ENCODE results near the gene TFDP2.

TFDP2 gene

DNA sequence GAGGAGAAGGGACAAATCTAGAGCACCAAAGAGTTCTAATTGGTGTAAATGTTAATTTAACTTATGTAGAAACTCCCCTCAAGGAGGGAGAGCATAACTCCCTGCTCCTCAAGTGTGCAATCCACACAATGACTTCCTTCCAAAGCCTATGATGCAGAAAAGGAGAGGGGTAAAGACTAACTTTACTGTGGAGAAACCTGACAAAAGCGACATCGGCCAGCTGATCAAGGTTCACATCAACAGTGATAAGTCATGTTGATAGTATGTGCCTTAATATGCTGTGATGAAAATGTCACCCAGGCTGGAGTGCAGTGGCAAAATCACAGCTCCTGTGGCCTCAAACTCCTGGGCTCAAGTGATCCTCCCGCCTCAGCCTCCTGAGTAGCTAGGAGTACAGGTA lies 76.5 kb downstream of the TFDP2 start:
- DNase-seq (ENCODE audit: low spot score): no peak

DNA sequence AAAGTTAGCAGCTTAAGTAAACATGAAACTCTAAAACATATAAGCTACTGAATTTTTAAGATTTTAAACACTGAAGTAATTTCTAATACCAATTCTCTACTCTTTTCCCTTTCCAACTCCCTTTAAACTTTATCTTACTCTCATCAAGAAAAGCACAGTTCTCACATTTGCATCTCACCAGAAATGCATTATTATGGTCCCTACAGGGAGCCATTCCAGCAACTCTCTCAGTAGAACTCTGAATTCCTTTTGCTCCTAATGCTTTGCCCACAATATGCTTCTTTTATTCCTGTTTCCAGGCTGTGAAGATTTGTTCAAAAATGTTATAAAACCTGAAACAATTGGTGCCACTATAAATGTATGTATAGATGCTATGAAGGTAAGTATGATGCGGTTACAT lies 83.4 kb downstream of the TFDP2 start:
- DNase-seq (ENCODE audit: low spot score): no peak

DNA sequence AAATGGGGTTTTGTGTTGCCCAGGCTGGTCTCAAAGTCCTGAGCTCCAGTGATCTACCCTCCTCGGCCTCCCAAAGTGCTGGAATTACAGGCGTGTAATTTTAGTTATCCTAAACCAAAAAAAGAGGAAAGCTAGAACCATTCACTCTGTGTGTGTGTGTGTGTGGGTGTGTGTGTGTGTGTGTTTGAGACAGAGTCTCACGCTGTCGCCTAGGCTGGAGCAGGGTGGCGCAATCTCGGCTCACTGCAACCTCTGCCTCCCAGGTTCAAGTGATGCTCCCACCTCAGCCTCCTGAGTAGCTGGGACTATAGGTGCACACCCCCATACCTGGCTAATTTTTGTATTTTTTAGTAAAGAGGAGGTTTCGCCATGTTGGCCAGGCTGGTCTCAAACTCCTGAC lies 84.0 kb downstream of the TFDP2 start:
- DNase-seq (ENCODE audit: low spot score): no peak

DNA sequence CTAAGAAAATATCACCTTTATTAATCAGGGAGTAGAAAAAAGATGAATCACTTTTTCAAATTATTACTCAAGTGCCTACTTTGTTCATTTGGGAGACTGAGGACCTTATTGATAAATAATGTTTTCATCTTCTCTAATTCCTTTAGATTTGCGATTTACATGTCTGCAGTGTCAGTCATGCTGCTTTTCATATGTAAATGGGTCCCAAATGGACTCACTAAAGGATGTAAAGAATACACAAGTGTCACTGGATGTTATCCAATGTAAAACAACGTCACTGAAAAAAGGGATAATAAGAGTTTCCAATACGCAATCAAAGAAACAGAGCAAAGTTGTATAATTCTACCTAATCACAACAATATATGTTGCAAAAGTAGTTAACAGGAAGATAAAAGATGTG lies 84.9 kb downstream of the TFDP2 start:
- DNase-seq (ENCODE audit: low spot score): no peak

DNA sequence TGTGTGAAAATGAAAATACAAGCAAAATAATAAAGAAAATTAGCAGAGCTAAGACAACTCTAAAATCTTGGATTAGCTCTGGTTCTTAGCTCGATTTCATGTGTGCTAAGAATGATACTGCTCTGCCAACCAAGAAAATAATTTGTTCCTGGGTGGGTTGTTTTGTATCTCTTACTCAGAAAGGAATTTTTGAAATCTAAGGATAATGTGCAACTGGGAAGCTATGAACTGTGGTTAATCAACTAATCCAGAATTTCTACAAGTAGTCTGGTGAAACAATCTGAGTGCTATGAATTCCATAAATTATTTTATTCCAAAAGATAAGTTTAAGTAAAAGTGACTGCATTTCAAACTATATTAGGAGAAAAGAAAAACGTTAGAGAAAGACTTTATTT lies 92.0 kb downstream of the TFDP2 start:
- DNase-seq (ENCODE audit: low spot score): no peak

DNA sequence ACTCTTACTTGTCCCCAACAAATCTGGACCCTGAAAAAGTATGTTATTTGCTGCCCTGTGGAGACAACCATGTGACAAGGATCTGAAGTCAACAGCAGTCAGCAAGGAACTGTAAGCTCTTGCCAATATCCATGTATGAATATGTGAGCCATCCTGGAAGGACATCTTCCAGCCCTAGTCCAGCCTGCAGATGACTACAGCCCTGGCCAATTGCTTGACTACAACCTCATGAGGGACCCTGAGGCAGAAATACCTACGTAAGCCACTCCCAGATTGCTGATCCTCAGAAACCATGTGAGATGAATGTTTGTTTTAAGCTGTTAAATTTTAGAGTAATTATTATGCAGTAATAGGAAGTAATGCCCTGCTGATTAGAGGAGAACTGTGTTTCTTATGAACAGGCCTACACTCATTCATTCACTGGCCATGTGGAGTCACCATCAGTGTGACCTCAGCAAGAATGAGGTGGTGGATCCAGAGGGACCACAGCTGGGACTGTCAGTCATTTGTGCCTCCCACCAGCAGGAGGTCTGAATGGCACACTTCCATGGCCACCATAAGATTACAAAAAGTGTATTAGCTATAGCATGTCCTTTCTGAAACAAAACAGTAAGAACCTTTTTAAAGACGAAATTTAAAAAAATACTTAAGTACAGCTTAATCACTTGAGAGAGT lies 92.6 kb downstream of the TFDP2 start:
- no peak for DNase-seq (ENCODE audit: low spot score)

DNA sequence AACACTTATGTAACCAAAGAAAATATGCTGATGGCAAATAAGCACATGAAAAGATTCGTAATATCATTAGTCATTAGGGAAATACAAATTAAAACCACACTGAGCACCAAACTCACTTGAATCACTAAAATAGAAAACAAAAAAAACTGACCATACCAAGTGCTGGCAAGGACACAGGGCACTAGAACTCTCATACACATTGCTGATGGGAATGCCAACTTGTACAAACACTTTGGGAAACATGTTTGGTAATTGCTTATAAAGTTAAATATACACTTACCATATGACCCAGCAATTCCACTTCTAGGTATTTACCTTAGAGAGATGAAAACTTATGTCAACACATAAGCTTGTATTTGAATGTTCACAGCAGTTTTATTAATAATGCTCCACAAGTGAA lies 95.5 kb downstream of the TFDP2 start:
- DNase-seq (ENCODE audit: low spot score): no peak

DNA sequence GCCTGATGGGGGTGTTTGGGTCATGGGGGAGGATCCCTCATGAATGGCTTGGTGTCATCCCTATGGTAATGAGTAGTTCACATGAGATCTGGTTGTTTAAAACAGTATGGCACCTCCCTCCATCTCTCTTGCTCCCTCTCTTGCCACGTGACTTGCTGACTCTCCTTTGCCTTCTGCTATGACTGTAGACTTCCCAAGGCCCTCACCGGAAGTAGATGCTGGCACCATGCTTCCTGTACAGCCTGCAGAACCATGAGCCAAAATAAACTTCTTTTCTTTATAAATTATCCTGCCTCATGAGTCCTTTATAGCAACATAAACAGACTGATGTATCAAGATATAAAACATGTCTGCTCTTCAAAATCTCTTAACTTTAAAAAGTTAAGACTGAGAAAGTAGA lies 96.1 kb downstream of the TFDP2 start:
- DNase-seq (ENCODE audit: low spot score): no peak

DNA sequence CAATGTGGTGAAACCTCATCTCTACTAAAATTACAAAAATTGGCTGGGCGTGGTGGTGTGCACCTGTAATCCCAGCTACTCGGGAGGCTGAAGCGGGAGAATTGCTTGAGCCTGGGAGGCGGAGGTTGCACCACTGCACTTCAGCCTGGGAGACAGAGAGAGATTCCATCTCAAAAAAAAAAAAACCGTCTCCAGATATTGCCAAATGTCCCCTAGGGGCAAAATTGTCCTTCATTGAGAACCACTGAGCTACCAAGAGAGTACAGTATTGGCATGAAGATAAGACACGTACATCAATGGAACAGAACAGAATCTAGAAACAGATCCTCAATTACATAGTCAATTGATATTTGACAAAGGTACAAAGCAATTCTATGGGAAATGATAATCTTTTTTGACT lies 98.0 kb downstream of the TFDP2 start:
- DNase-seq (ENCODE audit: low spot score): no peak

DNA sequence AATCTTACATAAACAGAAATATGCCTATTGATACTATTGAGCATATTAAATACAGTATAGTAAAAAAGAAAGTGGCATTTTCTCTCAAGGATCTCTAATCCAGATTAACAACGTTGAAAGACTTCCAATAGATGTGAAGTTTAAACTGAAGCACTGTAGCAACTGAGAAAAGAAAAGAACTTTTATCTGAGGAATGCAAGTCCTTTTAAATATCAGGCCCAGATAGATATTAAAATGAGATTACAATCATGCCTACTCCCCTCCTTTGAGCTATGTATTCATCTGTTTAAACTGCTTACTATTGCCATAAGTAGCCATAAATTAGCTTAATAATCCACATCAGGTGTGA lies 102.3 kb downstream of the TFDP2 start:
- no peak for DNase-seq (ENCODE audit: low spot score)

DNA sequence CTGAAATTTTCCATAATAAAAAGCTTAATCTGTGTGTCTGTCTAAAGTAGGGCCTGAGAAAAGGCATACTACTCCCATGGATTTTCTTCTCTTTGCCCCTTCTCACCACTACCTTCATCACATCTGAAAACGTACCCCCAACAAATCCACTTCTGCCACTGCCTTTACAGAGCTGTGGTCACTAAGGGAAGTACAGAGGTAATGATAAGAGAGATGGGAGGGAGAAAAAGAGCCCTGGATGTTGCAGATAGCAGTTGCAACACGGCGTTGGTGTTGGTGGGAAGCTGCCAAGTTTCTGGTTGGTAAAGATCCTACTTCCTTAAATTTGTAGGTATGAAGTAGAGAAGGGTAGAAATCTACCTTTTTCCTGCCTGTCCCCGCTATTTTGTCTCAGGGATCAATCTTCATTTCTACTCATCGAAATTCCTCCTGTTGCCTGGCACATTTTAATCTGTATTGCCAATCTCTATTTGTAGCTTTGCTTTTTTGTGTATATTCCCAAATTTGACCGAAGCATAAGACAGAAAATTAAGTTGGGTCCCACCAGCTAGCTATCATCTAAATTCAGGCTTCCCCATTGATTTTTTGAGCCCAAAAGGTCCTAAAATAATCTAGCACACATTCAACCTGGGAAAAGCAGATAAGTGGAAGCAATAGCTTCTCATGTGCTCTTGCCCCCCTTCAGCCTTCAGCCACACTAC lies 102.9 kb downstream of the TFDP2 start:
- DNase-seq (ENCODE audit: low spot score): no peak

DNA sequence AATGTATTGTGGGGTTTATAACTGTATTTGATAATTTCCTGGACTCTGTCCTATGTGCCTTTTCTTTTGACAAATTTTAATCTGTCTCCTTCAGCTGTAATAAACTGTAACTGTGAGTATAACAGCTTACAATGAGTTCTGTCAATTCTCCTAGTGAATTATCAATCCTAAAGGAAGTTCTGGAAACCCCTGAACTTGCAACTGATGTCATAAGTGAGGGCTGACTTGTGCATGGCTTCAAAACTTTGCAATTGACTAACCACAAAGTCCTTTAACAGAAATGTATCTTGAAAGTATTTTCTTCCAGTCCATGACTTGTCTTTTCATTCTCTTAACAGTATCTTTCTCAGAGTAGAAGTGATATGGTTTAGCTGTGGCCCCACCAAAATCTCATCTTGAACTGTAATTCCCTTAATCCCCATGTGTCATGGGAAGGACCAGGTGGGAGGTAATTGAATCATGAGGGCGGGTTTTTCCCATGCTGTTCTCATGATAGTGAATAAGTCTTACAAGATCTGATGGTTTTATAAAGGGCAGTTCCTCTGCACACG lies 108.3 kb downstream of the TFDP2 start:
- no peak for DNase-seq (ENCODE audit: low spot score)

DNA sequence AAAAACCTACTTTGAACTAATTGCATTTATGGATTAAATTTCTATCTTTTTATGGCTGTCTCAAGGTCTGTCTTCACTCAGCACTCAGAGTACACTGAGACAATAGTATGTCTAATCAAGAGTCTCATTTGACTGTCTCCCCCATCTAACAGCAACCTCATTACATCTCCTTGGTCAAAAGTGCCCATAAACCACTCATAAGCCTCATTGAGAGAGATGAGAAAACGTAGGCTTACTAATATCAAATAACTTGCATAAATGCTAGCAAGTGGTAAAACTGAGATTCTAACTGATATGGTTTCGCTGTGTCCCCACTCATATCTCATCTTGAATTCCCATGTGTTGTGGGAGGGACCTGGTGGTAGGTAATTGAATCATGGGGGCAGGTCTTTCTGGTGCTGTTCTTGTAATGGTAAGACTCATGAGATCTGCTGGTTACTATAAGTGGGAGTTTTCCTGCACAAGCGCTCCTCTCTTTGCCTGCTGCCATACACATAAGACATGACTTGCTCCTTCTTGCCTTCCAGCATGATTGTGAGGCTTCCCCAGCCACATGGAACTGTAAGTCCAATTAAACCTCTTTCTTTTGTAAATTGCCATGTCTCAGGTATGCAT lies 113.9 kb downstream of the TFDP2 start:
- no peak for DNase-seq (ENCODE audit: low spot score)

DNA sequence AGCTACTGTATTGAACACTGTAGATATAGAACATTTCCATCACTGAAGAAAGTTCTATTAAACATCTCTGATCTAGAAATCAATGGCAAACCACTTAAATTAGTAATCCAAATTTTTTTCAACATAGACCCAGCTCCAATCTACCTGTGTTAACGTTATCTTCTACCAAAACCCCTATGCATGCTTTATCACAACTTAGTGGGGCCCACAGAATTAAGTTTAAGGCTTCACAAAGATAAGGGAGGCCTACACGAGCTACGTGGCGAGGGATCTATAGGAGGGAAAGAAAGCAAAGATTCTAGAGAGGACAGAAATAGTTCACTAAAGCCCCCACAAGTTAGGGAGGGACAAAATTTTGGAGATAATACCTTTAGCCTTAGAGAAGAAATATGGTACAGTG lies 116.1 kb downstream of the TFDP2 start:
- DNase-seq (ENCODE audit: low spot score): no peak

DNA sequence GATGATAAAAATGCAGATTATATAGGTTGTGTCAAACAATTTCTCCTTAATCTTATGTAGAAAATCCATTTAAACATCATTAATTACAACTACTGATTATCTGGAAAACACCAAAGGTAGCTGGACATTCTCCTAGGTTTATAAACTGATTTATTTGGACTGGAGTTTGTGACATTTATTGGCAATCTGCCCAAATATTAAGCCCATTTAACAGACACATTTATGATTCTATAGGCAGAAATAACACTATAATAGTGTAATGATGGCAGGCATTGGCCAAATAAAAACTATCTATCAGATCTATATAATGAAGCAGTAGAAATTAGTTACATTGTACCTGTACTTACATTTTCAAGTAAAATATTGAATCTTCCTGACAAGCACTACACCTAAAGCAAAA lies 117.8 kb downstream of the TFDP2 start:
- no peak for DNase-seq (ENCODE audit: low spot score)

DNA sequence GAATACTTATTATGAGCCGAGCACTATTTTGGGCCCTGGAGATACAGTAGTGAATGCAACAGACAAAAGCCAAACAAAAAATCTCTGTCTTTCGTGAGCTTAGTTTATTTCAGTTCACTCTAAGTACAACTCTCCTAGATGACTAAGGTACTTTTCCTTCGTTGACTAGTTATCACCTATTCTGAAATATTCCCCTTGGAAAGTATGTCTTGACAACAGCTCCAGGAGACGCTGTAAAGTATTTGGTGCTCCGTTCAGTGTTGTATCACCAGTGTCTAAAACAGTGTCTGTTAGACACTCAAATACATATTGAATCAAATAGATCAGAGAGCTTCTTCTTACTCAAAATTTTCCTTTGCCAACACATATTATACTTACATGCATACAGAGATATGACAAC lies 119.6 kb downstream of the TFDP2 start:
- DNase-seq (ENCODE audit: low spot score): no peak

DNA sequence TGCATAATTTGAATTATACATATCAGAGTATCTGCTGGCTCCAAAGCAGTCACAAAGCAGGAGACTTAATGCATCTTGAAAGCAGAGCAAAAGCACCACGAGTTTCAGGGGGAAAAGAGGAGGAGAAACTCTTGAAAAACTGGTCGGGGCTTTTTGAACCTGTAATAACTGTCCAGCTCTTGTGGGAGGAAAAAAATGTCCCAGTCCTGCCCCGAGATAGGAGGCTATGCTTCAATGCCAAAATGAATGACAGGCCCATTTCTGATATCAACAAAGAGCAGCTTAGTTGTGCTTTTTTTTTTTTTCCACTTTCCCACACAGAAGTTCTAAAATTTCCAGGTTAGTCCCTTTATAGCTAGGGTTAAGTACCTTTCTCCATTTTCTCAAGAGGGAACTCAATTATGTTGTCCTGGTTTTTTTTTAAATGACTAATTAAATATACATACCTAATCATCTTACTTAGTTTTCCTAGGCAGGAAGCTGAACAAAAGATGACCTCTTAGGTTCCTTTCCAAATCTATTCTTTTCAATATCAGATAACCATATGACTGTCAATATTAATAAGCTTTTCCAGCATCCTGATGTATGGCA lies 120.2 kb downstream of the TFDP2 start:
- no peak for DNase-seq (ENCODE audit: low spot score)

DNA sequence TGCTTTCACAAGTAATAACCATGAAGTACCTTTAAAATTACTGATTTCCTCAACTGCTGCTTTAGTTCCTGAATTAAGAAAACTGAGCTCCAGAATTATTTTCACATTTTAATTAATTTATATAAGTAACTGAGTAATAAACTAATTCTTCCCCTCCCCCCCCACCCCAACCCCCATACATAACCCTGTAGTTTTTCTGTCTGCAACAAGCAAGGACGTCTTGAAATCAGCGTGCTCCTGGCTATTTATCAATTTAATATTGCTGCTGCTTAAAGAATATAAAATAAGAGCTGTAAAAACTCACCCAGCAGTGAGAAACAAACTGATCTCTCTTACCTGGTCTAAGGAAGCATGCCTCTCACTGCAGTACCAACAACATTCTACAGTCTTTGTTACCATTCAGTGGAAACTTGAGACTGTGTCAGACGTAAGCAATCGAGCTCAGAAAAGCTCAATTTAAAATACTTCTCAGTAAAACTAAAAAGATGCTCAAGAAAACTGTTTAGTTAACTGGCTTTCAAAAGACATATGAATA lies 121.0 kb downstream of the TFDP2 start:
- DNase-seq (ENCODE audit: low spot score): peak; percentile 40

DNA sequence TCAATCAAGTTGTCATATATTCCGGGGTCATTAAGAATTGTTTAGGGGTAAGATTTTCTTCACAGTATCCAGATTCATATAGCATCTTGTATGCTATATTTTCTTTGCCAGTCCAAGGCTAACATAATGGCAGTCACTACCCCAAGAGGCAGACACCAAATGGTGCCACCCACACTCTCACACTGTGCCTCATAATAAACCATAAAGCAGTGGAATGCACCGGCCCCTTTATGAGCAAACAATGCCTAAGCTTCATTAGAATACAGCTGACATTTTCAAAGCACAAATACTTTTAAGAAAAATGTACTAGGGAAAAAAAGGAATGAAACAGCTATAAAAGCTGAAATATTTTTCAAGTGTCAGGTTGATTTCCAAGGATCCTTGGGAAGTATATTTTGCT lies 121.6 kb downstream of the TFDP2 start:
- peak; percentile 6 for DNase-seq (ENCODE audit: low spot score)

DNA sequence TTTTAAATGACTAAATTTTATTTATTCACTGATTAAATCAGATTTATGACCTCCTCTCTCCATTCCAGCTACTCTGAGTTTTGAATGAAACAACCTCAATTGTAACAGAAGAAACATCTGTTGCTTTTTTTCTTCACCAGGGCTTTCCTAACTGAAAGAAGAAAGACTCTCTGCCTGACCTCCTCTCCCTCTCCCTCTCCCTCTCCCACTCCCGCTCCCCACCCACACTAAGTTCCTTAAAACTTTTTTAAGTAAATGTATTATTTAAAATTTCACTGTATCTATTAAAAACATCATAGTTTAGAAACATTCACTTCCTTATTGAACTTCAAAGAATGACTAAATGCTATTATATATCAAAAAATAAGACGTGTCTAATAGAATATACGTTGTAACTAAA lies 122.0 kb downstream of the TFDP2 start:
- no peak for DNase-seq (ENCODE audit: low spot score)

DNA sequence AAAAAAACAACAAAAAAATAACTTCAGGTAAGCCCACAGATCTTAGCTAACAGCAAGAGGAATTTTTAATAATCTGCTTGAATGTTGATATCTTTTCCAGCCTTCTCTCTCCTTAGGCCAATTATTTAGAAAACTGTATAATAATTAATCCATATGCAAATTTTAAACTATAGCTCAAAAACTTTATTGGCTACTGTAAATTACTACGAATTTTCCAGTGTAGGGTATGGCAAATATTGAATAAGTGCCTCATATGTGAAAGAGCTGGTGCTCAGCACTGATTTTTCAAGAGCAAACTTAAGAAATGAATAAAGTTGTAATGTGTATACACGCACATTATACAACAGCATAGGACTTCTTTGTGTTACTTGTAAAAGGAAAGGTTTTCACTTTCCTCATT lies 123.0 kb downstream of the TFDP2 start:
- DNase-seq (ENCODE audit: low spot score): no peak

DNA sequence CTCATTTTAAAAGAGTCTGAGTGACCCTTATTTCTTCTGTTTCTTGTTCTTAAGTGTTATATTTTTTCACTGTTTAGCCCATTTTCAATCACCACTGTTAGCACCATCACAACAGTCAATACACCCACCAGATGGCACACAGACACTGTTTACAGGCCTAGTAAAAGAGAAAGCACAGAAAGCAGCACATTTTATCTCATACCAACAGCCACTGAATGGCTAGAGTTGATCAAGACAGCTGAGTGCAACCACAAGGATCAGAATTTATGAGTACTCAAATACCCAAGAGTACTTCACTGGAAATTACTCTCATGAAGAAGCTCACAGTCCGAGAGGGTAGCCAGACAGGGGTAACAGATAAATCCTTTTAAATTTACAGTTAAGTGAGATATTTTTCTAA lies 127.0 kb downstream of the TFDP2 start:
- no peak for DNase-seq (ENCODE audit: low spot score)

DNA sequence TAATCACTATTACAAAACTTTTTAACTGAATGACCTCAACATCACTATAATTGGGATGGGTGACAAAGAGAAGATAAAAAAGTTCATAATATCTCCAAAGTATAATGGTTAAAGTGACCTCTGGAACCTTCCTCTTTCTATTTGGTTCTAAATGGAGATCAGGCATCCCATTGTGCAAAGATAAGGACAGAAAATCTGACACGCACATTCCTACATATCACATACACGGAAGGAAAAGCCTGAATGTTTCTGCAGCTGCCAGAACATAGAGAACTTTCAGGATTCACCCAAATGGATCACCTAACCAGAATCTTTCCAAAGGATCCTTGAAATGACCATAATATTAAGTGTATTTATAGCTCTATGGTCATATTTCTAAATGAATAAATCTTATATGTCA lies 128.2 kb downstream of the TFDP2 start:
- no peak for DNase-seq (ENCODE audit: low spot score)
